ENCODE measurements around the gene DRAM1. TPM values are rescaled to one million over a fixed set of nuclear protein-coding genes. Genes with fewer than 3 reads are reported as not detected.

The DRAM1 gene
- total RNA-seq, 1 experiment from 2014 or later: 16.9 TPM

DNA sequence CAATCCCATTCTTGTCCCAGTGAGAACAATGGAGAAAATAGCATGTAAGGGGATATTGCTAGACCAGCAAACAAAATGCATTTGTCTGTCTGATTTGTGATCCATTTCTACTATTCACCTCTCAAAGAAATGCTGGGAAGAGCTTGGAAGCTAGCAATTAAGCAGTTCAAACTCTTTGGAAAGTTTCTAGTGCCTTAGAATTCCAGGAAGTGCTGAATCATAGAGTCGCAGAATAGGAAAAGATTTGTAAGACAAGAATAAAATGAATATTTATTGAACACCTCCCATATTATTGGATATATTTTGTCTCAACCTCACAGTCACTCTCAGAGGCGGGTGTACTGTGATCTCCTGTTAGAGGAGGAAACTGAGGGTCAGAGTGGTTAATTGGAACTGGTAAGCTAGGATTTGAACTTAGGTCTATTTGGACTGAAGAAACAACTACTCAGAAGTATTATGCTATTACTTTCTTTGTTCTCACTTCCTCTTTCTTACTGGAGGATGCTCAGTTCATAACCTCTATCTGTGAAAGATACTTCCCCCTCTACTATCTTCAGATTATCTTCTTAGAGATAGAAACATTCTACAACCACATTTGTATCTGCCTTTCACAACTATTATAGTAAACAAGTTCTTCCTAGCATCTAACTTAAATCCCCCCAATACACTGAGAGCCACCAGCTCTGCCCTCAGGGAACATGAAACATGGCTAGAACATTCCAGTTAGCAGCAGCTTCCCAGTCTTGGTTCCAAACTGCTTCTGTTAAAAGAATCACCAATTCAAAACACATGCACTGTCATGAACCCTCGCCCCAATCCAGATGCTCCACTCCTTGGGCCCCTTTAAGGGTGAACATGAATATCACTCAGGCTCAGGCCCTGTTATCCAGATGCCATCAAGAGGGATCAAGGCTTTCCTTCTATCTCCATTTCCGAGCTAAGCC is 64.2 kb downstream of the DRAM1 start:
- no peak for DNase-seq (ENCODE audit: low spot score)

DNA sequence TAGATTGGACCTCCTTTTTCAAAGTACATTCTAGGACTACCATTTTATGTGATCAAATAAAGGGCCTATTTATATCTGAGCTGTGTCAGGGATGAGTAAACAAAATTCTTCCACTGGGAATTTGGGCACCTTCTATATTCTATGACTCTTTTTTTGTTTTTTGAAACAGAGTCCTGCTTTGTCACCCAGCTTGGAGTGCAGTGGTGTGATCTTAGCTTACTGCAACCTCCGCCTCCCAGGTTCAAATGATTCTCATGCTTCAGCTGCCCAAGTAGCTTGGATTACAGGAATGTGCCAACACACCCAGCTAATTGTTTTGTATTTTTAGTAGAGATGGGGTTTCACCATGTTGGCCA is 64.8 kb downstream of the DRAM1 start:
- DNase-seq (ENCODE audit: low spot score): no peak

DNA sequence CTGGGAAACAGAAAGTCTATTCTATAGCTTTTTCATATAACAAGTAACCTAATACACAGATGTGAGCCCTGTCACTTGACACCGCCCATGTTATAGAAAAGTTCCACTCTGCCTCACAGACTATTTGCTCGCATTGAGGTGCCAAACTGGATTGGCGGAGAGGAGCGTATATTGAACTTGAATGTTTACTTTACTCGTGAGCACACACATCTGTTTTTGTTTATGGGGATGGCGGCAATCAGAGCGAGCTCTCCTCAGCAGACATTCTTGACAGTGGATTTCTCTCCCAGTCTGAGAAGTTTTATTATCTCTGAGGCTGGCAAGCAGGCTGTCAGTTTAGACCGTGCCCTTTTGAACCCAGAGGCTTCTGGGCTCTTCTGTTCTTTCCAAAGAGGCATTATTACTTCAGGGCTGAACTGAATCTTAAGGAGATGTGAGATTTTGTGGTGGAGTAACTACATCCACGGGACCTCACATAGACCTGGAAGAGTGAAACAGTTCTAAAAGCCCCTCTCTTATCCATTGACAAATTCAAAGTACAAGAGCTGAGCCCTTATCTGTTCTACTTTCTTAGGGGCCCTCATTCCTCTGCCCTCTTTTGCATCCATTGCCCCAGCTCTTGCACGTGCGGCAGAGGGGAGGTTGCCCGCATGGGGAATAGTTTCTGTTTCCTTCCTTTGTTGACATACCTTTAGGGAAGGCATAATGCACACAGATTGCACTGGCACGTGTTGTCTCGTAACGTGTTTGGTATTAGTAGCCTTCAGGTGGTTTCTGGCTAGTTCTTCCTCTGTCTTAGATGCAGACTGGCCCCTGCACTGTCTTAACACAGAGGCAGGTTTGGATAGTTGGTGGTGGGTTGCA is 68.2 kb downstream of the DRAM1 start:
- peak; percentile 55 for DNase-seq (ENCODE audit: low spot score)

DNA sequence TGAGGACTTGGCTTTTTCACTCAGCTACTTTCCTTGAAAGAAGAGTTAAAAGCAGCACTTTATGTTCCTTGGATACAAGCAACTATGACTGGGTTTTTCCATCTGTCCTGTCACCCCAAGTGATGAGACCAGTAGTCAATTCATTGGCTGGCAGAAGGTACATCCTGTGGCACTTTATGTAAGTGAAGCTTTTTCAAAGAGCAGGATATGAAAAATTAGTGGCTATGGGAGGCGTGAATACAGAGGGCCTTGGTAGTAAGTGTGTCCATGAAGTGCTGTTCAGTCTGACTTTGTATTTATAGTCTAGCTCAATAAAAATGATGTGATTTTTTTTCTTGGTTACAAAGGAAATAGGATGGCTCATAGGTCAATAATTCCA is 68.8 kb downstream of the DRAM1 start:
- no peak for DNase-seq (ENCODE audit: low spot score)

DNA sequence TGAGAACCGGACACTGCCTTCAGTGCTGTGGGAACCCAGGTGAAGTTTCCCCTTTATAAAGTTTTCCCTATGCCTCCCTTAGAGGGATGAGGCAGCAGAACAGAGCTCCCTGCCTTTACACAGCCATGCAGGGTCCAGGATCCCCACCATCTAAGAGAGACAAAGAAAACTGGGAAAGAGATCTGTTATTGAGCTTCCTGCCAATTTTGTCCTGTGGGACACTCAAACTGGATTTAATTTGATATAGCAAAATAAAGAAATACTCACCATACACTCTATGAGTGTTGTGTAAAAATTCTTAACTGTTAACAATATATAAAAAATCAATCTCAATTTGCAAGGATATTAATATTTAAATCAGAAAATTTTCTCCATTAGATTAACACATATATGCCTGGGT is 69.9 kb downstream of the DRAM1 start:
- DNase-seq (ENCODE audit: low spot score): no peak

DNA sequence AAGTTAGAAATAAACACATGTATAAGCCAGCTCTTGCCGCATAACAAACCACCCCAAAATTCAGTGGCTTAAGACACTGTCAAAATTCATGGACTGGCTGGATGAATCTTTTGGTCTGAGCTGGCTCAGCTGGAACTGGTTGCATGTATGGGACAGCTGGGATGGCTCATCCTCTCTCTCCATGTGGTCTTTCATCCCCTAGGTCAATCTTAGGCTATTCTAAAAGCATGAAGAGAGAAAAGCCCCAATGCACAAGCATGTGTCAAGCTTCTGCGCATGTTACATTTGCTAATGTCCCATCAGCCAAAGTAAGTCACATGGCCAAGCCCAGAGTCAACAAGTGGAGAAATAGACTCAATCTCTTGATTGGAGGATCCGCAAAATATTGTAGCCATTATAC is 71.0 kb downstream of the DRAM1 start:
- DNase-seq (ENCODE audit: low spot score): no peak

DNA sequence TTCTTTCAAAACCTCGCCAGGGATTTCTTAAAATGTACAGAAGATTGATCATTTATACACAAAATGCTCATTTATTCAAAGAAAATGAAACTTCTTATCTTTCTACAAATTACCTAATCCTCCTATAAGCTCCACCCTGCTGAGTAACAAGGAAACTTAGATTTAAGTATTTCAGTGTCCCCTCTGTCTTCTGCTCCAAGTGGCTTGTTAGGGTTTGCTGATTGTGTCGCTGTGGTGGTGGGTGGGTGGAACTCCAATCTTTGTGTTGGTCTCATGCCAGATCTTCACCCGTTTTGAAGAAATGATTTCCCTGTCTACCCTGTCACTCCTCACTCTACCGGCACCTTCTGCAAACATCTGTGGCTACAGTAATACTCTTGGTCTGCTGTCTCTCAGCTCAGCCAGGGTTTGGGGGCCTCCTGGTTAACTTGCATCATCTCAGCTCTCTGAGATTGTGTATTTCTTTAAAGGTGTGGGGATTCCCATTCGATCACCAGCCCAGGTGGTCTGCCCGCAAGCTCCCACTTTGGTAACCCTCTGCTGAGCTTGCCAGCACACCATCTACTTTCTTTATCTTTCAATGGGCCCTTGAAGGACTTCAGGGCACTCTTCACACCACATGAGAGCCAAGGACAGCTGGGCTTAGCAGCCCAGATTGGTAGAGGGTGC is 73.8 kb downstream of the DRAM1 start:
- no peak for DNase-seq (ENCODE audit: low spot score)

DNA sequence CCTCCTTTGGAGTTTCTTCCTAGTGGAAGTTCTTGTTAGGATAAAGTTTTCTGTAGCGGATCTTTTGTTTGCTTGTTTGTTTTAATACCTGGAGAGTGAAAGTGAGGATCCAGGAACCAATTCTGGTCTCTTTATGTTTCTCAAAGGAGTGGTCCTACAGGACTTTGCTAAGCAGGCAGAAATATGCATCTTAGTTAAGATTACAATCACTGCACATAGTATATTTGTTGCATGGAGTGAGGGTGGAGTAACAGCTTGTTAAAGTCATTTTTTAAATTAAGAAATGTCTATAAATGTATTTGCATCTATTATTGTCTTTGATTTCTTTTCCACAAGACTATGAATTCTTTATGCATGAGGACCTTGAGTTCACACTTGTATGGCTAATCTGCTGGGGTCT is 76.7 kb downstream of the DRAM1 start:
- no peak for DNase-seq (ENCODE audit: low spot score)

DNA sequence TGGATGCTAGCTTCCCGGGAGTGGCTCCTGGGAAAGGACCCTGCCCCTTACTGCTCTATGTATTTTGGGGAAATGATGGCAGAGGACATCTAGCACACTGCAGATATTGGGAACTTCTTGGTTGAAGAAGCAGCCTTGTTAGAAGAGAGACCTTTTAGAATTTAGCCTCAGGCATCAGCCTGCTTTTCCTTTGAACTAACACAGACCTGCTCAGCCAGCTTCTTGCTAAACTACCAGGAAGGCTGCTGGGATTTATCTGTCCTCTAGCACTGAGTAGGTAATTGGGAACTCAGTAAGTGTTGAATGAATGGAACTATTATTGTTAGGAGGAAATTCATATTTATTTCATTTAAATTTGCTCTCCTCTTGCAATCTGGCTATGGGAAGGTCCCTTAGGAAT is 77.3 kb downstream of the DRAM1 start:
- no peak for DNase-seq (ENCODE audit: low spot score)

DNA sequence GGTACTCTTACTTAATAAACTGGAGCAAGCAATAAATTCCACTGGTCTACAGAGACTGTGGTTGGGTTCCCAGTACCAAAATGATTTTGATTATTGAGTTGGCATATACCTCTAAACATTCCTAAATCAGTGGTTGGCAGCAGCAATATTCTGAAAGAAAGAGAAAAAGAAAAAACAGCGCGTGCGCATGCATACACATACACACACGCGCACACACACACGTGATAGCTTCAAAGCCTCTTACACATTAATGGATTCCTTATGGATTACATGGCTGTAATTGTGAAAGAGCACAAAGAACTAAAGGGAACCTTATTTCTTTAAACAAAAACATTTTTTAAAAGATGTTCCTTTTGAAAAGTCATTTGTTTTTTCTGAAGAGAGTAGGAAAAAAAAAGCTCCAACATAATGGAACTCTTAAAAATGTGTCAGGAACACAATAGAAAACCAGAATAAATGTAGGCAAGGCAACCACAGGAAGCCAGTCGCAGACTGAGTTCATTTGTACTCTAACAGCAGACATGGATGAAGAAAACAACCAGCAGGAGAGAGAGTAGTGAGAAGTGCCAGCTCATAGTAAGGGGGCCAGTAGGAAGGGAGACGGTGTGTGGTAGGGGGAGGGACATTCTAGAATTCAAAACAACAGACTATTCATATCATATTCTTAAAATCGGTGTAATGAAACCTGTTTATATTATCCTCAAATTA is 80.0 kb downstream of the DRAM1 start:
- no peak for DNase-seq (ENCODE audit: low spot score)

DNA sequence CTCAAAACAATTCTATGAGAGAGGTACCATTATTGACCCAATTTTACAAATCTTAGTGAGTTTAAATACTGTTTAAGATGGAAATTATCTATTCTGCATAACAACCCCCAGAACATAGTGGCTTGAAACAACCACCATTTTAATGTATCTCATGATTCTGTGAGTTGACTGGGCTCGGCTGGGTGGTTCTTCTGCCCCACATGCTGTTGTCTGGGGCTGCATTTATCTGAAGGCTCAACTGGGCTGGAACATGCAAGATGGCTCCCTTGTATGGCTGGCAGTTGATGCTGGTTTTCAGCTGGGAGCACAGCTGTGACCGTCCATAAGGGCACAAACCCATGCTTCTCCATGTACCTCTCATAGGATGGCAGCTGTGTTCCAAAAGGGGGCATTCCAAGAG is 82.2 kb downstream of the DRAM1 start:
- DNase-seq (ENCODE audit: low spot score): no peak

DNA sequence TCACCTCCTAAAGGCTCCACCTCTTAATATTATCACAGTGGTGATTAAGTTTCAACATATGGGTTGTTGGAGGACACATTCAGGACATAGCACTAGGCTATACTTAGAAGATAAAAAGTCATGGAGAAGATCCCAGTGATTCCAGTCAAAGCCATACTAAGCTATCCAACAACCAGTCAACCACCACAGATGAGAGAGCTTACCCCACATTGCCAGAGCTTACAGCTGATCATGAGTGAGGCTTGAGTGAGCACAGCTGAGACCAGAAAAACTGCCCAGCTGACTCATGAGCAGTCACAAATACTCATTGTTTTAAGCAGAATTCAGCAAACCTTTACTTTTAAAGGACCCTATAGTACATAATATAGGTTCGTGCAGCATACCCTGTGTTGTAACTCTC is 85.1 kb downstream of the DRAM1 start:
- DNase-seq (ENCODE audit: low spot score): no peak

DNA sequence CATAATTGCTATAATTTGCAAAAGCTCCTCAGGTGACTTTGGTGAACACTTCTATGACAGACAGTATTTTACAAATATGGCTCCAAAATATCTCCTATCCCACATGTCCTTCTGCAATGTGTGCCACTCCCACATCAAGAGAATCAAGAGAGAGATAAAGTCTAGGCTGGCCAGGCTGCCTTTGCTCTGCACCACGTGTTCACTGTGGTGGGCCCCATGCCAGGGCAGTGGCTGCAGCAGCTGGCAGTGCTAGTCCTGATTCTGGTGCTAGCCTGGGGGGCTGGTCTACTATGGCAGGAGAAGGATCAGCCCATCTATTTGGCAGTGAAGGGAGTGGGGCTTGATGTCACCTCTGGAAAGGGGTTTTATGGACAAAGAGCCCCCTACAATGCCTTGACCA is 86.3 kb downstream of the DRAM1 start:
- no peak for DNase-seq (ENCODE audit: low spot score)

DNA sequence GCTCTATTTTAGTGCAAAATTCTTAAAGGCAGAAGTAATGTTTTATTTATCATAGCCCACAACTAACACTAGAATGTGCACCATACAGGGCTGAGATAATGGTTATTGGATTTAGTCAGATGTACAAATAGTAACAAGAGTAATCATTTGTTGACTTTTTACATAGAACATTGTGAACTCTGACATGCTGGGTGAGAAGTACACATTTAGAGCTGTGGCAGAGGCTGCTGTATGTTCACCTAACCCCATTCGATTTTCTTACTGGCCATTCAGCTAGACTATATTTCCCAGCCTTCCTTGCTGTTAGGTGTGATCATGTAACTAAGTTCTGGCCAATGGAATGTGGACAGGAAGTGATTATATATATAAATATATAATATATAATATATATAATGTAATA is 89.1 kb downstream of the DRAM1 start:
- DNase-seq (ENCODE audit: low spot score): no peak

DNA sequence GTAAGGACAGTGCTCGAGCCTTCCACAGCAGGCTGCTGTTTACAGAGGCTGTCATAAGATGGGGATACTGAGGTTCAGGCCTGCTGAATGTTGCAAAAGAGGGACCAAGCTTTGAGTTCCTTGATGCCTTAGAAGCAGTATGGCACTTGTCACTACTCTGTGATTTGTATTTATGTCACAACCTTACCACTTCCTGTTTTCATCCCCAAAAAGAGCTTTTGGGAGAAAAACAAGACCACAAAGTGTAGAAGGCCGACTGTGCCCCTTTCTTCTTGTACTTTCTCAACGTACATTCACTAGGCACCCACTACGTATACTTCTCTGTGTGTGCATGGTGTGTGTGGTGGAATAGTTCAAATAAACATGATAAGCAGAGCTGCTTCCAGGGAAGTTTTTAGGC is 90.1 kb downstream of the DRAM1 start:
- DNase-seq (ENCODE audit: low spot score): no peak

DNA sequence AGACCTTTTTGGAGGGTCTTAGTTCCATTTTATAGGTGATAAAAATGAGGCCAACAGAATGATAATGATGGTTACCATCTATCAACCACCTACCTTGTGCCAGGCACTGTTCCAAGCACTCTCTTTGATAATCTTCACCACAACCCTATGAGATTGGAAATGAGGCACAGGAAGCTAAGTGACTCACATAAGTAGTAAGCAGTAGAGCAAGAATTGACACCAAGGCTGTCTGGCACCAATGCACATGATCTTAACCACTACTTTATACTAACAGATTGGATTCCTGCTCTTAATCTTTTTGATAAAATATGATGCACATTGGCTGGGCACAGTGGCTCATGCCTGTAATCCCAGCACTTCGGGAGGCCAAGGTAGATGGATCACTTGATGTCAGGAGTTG is 91.4 kb downstream of the DRAM1 start:
- no peak for DNase-seq (ENCODE audit: low spot score)

Other genes starting within 250 kb of the DRAM1 start
- 57.1 and 58.9 TPM in 2 replicates for gene CHPT1, start 179.9 kb upstream of the DRAM1 start, total RNA-seq (2014; rRNA removed; shearing (Covaris generic))
- gene SYCP3, start 138.1 kb upstream of the DRAM1 start, total RNA-seq (2014; rRNA removed; shearing (Covaris generic)): not detected in 2 replicates
- 11.9 and 18.4 TPM in 2 replicates for gene GNPTAB, start 46.6 kb upstream of the DRAM1 start, total RNA-seq (2014; rRNA removed; shearing (Covaris generic))
- gene WASHC3, start 184.4 kb downstream of the DRAM1 start, total RNA-seq (2014; rRNA removed; shearing (Covaris generic)): 72.6 and 79.8 TPM in 2 replicates
- 126 and 139 TPM in 2 replicates for gene NUP37, start 242.5 kb downstream of the DRAM1 start, total RNA-seq (2014; rRNA removed; shearing (Covaris generic))
- 29.8 and 30.0 TPM in 2 replicates for gene PARPBP, start 242.6 kb downstream of the DRAM1 start, total RNA-seq (2014; rRNA removed; shearing (Covaris generic))

All from H4 (cell line).